IPS-11a (cell line): ENCODE measurements around the gene NGRN.

Experiments used
- H3K4me3 ChIP-seq: one replicate; pipeline ENCODE4 v1.5.1; 2013; ENCODE audit warnings: low read depth, low read length, control low read depth

The NGRN gene, protein sequence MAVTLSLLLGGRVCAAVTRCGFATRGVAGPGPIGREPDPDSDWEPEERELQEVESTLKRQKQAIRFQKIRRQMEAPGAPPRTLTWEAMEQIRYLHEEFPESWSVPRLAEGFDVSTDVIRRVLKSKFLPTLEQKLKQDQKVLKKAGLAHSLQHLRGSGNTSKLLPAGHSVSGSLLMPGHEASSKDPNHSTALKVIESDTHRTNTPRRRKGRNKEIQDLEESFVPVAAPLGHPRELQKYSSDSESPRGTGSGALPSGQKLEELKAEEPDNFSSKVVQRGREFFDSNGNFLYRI

DNA sequence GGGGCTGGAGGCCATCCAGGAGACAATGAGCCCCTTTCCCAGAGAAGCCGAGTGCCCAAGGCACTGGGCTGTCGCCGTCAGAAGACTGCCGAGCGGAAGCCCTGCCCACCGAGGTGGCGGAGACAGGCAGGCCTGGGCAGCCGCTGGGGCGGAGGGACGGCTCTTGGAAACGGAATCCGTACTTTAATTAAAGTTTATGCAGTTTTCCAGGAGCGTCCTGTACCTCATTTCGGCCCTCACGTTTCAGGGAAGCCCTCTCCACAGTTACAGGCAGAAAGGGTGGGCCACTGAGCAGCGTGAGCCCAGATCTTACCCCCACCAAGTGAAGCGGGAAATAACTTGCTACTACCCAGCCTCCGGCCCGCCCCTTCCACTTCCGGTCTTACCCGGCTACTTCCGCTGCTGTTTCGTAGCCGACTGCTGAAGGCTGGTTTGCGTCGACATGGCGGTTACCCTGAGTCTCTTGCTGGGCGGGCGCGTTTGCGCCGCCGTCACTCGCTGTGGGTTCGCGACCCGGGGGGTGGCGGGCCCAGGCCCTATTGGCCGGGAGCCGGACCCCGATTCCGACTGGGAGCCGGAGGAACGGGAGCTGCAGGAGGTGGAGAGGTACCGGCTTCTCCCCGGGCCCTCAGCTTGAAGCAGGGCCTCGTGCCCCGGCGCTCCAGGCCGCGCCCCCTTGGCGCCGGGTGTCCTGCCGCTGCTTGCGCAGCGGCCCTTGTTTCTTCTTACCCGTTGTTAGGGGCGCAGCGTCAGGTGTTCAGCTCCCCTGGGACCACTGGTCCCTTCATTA is at the start of gene NGRN:
NGRN (plus strand) TSS at position 402 of the 790 bp plus-strand sequence; CDS start at position 443, 41 bp downstream.
- peak within 1 kb of the TSS; percentile 89 for H3K4me3 ChIP-seq

DNA sequence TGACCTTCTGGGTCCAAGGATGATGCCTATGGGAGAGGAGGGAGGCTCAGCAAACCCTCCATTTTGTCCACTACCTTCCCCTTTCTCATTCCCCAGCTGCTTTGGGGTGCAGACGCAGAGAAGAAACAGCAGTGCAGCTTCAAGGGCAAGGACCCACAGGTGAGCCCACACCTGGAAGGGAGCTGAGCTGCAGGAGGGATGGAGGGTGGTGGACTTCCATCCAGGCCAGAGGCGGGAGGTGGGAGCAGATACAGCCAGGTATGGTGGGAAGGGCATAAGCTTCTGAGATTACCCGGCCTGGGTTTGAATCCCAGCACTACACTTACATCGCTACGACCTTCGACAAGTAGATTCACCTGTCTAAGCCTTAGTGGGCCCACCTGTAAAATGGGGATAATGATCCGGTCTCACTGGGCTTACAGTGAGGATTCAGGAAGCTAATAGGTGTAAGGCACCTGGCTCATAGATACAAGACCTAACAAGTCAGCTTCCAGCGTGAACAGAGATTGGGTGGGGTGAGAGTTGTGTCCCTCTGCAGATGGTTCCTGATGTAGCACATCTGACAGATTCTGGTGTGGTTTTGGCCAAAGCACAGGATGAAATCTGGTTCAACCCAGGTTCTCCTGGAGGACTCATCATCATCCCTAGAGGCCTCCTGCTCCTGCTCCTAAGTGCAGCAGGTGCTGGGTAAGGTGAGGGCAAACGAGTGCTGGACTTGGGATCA is 47.6 kb upstream of the NGRN start:
- H3K4me3 ChIP-seq = no peak overlapping the region

DNA sequence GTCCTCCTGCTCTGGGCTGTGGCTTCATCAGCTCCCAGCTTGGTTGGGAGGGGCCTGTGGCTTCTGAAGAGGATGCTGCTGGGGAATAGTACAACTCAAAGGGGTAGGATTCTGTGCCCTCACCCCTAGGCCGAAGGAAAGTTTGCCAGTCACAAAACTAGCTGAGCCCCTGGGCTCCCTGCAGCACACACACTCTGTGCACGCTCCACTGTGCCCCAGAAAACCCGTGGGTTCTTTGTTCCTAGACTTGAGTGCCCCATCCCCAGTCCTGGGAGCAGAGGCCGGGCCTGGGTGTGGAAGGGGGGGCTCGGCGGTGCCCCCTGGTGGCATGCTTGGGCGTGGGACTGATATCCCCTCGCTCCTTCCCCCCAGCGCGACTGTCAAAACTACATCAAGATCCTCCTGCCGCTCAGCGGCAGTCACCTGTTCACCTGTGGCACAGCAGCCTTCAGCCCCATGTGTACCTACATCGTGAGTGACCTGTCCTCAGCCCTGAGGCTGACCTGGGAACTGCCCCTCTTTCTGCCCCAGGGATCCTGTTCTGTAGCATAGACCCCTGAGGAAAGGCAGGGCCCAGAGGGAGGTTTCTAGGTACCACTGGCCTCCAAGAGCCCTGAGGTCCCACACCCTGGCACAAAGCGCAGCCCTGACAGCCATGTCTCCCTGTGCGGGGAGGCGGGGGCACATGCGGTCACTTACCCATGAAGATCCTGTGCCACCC is 45.9 kb upstream of the NGRN start:
- no peak overlapping the region for H3K4me3 ChIP-seq

DNA sequence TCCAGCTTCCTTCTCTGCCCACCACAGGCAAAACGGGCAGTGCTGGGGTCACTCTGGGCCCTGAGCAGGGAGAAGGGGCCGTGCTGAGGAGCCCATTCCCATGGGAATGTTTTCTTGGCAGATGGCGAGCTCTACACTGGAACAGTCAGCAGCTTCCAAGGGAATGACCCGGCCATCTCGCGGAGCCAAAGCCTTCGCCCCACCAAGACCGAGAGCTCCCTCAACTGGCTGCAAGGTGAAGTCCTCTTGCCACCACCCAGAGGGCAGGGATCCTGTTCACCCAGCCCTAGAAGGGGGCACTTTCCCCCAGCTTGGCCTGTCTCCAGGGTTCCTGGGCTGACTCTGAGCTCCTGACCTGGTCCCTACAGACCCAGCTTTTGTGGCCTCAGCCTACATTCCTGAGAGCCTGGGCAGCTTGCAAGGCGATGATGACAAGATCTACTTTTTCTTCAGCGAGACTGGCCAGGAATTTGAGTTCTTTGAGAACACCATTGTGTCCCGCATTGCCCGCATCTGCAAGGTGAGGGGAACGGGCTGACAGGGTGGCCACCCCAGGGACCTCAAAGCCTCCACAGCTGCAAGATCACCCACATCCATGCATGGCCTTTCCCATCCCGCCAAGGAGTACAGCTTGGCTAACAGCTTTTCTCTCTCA is 44.1 kb upstream of the NGRN start:
- no peak overlapping the region for H3K4me3 ChIP-seq

DNA sequence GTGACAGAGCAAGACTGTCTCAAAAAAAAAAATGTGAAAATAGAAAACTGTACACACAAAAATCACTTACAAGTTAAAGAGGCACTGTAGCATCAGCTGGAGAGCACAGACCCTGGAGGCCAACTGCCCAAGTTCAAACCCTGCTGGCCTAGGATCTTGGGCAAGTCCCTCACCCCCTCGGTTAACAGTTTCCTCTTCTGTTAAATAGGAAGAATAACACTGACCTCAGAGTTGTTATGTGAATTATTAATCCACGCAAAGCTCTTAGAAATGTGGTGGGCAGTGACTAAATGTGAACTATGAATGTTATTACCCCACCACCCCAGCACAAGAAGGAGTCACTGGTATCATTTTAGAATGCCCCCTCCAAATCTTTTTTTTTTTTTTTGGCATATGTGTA is 42.9 kb upstream of the NGRN start:
- no peak overlapping the region for H3K4me3 ChIP-seq

DNA sequence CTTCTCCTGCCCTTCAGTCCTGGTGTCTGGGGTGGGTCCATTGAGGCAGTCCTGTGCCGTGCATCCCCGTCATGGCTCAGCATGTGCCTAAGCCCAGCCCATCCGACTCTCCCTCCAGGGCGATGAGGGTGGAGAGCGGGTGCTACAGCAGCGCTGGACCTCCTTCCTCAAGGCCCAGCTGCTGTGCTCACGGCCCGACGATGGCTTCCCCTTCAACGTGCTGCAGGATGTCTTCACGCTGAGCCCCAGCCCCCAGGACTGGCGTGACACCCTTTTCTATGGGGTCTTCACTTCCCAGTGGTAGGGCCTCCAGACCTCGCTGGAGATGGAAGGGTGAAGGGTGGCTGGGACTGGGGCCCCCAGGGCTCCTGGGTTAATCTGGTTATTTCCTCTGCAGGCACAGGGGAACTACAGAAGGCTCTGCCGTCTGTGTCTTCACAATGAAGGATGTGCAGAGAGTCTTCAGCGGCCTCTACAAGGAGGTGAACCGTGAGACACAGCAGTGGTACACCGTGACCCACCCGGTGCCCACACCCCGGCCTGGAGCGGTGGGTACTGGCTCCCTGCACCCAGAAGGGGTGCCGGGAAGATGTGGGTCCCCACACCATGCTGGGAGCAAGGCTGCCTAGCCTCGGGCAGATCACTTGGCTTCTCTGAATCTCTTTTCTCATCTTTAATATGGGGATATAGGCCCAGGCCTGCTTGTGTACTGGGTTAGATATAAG is 41.9 kb upstream of the NGRN start:
- no peak overlapping the region for H3K4me3 ChIP-seq

DNA sequence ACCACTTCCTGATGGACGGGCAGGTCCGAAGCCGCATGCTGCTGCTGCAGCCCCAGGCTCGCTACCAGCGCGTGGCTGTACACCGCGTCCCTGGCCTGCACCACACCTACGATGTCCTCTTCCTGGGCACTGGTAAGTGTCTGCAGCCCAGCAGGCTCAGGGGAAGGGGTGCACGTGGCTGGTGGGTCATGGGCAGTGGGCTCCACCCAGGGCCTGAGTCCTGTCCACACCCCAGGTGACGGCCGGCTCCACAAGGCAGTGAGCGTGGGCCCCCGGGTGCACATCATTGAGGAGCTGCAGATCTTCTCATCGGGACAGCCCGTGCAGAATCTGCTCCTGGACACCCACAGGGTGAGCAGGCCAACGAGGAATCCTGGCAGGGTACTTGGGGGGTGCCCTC is 40.4 kb upstream of the NGRN start:
- H3K4me3 ChIP-seq = no peak overlapping the region

DNA sequence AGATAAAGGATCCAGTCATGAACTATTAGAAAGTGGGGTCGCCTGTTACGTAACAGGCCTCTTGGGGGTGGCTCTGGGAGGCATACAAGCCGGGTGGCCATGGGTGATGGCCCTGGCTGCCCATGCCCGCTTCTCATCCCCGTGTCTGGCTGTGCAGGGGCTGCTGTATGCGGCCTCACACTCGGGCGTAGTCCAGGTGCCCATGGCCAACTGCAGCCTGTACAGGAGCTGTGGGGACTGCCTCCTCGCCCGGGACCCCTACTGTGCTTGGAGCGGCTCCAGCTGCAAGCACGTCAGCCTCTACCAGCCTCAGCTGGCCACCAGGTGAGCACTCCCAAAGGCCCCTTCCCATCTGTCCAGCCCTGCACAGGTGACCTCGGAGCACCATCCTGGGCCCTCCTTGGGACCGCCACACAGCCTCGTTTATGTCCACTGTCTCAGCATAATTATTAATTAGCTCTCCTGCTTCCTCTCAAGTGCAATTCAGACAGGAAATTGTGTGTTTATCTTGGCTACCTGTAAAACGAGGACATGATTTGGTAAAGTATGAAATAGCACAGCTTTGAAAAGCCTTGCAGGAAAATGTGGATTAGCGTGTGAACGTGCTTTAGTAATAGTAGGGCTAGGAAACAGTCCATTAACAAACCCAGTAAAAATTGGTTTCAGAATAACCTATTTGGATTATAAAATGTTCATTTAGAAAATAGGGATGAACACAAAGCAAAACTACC is 39.8 kb upstream of the NGRN start:
- H3K4me3 ChIP-seq = no peak overlapping the region

DNA sequence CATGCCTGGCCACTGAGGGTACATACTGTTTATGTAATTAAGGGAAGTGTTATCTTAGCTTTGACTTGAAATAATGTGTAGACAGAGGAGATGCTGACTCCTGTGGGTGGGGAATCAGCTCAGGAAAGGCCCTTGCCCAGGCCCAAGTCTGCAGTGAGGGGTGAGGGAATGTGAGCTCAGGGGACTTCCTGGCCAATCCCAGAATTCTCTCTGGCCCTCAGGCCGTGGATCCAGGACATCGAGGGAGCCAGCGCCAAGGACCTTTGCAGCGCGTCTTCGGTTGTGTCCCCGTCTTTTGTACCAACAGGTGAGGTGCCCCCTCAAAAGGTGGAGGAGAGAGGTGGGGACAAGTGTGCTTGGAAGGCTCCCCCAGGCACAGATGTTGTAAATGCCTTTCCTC is 38.1 kb upstream of the NGRN start:
- H3K4me3 ChIP-seq = no peak overlapping the region

DNA sequence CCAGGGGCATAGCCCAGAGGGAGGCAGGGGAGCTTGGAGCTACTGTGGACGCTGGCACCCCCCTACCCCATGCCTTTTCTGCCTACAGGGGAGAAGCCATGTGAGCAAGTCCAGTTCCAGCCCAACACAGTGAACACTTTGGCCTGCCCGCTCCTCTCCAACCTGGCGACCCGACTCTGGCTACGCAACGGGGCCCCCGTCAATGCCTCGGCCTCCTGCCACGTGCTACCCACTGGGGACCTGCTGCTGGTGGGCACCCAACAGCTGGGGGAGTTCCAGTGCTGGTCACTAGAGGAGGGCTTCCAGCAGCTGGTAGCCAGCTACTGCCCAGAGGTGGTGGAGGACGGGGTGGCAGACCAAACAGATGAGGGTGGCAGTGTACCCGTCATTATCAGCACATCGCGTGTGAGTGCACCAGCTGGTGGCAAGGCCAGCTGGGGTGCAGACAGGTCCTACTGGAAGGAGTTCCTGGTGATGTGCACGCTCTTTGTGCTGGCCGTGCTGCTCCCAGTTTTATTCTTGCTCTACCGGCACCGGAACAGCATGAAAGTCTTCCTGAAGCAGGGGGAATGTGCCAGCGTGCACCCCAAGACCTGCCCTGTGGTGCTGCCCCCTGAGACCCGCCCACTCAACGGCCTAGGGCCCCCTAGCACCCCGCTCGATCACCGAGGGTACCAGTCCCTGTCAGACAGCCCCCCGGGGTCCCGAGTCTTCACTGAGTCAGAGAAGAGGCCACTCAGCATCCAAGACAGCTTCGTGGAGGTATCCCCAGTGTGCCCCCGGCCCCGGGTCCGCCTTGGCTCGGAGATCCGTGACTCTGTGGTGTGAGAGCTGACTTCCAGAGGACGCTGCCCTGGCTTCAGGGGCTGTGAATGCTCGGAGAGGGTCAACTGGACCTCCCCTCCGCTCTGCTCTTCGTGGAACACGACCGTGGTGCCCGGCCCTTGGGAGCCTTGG is 37.4 kb upstream of the NGRN start:
- no peak overlapping the region for H3K4me3 ChIP-seq

DNA sequence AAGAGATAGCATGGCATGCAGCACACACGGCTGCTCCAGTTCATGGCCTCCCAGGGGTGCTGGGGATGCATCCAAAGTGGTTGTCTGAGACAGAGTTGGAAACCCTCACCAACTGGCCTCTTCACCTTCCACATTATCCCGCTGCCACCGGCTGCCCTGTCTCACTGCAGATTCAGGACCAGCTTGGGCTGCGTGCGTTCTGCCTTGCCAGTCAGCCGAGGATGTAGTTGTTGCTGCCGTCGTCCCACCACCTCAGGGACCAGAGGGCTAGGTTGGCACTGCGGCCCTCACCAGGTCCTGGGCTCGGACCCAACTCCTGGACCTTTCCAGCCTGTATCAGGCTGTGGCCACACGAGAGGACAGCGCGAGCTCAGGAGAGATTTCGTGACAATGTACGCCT is 36.5 kb upstream of the NGRN start:
- H3K4me3 ChIP-seq = no peak overlapping the region

DNA sequence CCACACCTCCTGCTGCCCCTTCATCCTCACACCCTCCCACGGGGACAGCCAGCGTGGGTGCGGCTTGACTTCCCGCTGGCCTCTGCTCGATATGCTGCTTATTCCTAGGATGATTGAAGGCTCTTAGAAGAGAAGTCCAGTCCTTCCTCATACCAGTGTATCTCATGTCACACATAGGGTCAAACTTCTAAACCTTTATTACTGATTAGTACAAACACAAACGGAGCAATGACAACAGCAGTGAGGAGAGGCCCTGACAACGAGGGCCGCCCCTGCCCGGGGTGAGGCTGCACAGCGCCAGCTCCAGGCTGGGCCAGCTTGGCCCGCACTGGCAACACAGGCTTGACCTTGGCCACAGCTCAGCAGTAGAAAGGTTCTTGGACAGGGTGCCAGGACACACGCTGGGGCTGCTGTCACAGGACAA is 35.4 kb upstream of the NGRN start:
- no peak overlapping the region for H3K4me3 ChIP-seq

DNA sequence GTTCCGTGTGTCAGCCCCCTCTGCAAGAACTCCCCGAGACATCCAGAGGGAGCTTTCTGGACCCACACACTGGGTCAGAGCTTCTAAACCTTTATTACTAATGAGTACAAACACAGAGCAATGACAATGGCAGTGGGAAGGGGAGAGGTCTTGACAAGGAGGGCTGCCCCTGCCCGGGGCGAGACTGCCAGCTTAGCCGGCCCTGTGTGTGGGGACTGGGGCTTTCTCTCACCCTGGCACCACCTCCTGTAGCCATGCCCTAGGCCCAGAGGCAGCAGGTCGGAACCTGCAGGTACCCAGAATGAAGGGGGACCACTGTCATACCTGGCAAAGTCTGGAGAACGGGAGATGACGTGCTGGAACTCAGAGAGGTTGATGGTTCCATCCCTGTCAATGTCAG is 34.9 kb upstream of the NGRN start:
- no peak overlapping the region for H3K4me3 ChIP-seq

DNA sequence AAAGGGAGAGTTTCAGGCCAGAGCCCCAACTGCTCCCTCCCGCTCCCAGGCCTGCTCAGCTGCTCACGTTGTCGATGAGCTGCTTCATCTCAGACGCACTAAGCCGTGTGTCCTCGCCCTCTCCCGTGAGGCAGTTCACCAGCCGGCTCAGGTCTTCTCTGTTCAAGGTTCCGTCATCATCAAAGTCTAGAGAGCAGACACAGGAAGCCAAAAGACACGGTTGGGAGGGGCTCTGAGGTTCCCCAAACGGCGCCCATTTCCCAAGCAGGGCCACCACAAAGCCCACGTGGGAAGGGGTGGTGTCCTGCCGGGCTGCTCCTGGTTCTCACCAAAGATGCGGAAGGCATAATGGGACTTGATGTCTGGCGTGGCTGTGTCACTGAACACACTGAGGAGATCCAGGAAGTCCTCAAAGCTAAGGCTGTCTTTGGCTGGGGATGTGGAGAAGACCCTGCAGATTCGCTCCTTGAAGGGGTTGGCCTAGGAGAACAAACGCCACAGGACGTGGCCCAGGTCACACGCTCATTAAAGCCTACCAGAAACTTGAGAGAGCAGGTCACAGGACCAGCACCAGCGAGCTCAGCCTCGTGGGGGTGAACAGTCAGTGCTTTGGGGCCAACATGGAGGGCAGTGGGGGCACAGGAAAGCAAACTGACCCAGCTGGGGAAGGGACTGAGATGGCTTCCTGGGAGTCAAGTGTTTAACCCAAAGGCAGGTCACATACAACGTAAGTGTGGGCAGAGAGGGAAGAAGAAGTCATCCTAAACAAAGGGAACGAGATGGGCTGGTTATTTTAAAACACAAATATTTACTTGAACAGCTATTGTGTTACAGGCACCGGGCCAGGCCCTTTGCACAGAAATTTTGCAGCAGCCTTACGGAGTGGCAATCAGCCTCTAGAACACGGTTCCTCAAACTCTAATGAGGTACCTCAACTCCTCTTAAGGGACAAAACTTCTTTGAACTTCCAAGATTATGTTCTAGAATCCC is 34.1 kb upstream of the NGRN start:
- H3K4me3 ChIP-seq = no peak overlapping the region

DNA sequence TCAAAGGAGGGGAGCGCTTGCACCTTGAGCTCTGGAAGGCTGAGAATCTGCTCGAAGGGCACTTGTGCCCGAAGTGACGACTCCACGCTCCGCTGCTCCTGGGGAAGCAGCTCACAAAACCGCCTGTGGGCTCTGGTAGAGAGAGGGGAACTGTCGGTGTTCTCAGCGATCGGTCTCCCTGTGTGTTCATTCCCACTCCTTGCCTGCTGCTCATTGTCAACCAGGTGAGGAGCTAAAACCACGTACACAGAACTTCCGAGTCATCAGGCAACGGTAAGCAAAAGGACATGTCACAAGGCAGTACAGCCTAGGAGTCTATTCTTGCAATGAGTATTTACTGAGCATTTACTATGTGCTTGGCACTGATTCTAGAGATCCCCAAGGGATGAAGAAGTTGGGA is 33.3 kb upstream of the NGRN start:
- H3K4me3 ChIP-seq = no peak overlapping the region

DNA sequence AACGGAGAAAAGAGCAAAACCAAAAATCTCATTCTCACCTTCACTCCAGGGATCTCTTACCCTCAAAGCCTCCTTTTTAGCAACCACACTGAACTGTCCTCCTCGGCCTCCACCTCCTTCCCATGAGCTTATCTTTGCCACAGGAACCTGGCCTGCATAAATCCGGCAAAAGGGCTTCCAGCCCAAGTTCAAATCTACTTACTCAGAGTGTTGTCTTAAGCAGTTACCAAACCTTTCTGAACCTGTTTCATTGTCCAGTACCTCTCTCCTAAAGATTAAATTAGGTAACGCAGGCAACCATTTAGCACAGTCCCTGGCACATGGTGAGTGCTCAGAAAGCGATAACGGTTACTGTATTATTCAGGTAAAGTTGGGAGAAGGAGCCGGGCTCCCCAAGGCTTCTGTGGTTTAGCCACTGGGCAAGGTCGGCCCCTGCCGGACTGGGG is 32.5 kb upstream of the NGRN start:
- H3K4me3 ChIP-seq = peak overlapping the region; percentile 69
